Fibroblast of mammary gland (primary cell): ENCODE measurements around the gene SALL4.
"Not testable (repeated sequence)": the region's sequence is repeated elsewhere in the genome, so short reads cannot be mapped to it uniquely, and the experiment has no call there.

Experiments
- DNase-seq: peaks from one replicate; pipeline ENCODE4 v3.0.0-alpha.2; 2010; ENCODE audit warnings: low read depth
- H3K4me3 ChIP-seq: 2 replicates; pipeline ENCODE4 v1.5.1; 2011; ENCODE audit warnings: low read depth, mild to moderate bottlenecking, low read length, moderate library complexity; ENCODE audit not compliant: control insufficient read depth
- CTCF ChIP-seq: conservative IDR thresholded peaks from 2 replicates; pipeline ENCODE4 v1.5.1; 2011; ENCODE audit warnings: low read depth, low read length, inconsistent platforms; ENCODE audit not compliant: control insufficient read depth, insufficient read depth

SALL4 gene

GRCh38 chr20:51759769-51760510 lies 42.4 kb downstream of the SALL4 start:
- DNase-seq: no peak
- H3K4me3 ChIP-seq: no peak overlapping the region
- TF ChIP-seq CTCF: no peak

GRCh38 chr20:51758978-51759544 lies 43.3 kb downstream of the SALL4 start:
- no peak overlapping the region for H3K4me3 ChIP-seq
- no peak for TF ChIP-seq CTCF
- peak; percentile 33 for DNase-seq

- H3K4me3 ChIP-seq: no peak overlapping the region
- no peak for DNase-seq
- no peak for TF ChIP-seq CTCF
Measured at GRCh38 chr20:51757226-51757625, 45.1 kb downstream of the SALL4 start.

- TF ChIP-seq CTCF: no peak
- no peak overlapping the region for H3K4me3 ChIP-seq
- no peak for DNase-seq
Measured at GRCh38 chr20:51756653-51757052, 45.7 kb downstream of the SALL4 start.

- H3K4me3 ChIP-seq, DNase-seq: not testable (repeated sequence)
Measured at GRCh38 chr20:51753220-51753619, 49.1 kb downstream of the SALL4 start.

GRCh38 chr20:51752343-51752951 lies 49.9 kb downstream of the SALL4 start:
- H3K4me3 ChIP-seq: peak overlapping the region; percentile 6
- DNase-seq: peak; percentile 89
- TF ChIP-seq CTCF: no peak

- DNase-seq: no peak
- H3K4me3 ChIP-seq: no peak overlapping the region
- TF ChIP-seq CTCF: no peak
Measured at GRCh38 chr20:51750770-51751388, 51.4 kb downstream of the SALL4 start.
